Vagina (tissue), 2 donors: ENCODE measurements around the gene CCDC38.

Experiments
- CTCF ChIP-seq, 3 experiments: fragments of 450-650 bp in 2 of 3; fragments of 200-600 bp in 1 of 3; sonication (generic) in 1 of 3; IDR thresholded peaks; one replicate each; pipeline ENCODE4 v1.5.1; 2017 to 2019; ENCODE audit warnings: antibody characterized with exemption in 3 of 3, mild to moderate bottlenecking in 2 of 3, moderate library complexity in 2 of 3
- POLR2A ChIP-seq, 2 donors: fragments of 450-650 bp; IDR thresholded peaks; one replicate each; pipeline ENCODE4 v1.6.1; 2017; ENCODE audit warnings: antibody characterized with exemption in 2 of 2, mild to moderate bottlenecking in 2 of 2, moderate library complexity in 2 of 2

- TF ChIP-seq POLR2A (IDR thresholded peaks at IDR 0.05) (no peak), CTCF (IDR thresholded peaks at IDR 0.05) (no peak)
Observed at GRCh38 chr12:95838125-95838524, 104.3 kb downstream of the CCDC38 start.
